Renal cortical epithelial cell (primary cell): ENCODE data around the gene POLR2J. TPM values are rescaled to one million over a fixed set of nuclear protein-coding genes. Genes with fewer than 3 reads are reported as not detected.
A peak's percentile ranks its signal among the peaks of the same experiment; 100 is the strongest.
"Not testable (repeated sequence)": the region's sequence is repeated elsewhere in the genome, so short reads cannot be mapped to it uniquely, and the experiment has no call there.

Experiments
- DNase-seq: peaks from one replicate; pipeline ENCODE4 v3.0.0-alpha.2; 2011; ENCODE audit warnings: low read depth
- total RNA-seq: library from RNA; depleted of rRNA; stranded (reverse); fragments of >200 nt; gene quantifications from 2 replicates; pipeline ENCODE4 v1.2.3, GENCODE V29; 2014

The POLR2J gene
- 12.0 and 17.4 TPM in 2 replicates for total RNA-seq

DNA sequence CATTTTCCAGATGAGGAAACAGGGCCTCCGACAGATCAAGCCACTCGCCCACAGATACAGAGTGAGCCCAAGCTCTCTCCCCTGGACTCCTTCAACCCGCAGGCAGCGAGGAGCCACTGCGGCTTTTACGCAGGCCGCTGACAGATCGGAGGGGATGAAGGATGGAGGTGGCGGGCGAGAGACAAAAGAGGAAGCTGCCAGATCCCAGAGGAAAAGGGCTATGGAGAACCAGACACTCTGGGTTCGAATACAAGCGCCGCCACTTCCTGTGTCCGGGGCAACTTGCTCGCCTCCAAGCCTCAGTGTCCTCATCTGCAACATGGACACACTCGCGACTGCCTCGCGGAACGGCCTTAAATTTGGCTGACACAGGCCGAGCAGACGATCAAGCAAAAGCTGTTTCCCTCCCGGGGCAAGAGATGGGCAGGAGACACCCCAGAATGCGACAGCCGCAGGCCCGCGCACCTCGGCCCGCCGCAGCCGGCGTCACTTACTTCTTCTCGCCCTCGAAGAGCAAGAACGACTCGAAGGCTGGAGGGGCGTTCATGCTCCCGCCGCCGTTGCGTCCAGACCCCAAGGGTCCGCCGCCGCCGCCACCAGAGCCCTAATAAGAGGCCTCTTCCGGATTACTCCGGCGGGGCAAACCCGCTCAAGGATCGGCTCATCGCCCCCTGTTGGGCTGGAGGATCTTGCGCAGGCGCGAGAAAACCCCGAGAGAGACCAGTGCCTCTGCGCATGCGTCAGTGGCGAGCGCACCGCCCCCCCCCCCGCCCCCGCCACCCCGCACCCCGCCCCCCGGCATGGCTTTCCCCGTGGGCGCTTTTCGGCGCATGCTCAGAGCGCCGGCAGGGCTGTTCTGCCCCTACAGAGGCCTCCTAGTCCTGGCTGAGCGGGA, at the start of gene POLR2J:
Gene POLR2J, minus strand, starts transcription at position 609 of the 895 bp plus-strand sequence. Its CDS starts 62 bp downstream, at position 547.
- peak; percentile 59 for DNase-seq

DNA sequence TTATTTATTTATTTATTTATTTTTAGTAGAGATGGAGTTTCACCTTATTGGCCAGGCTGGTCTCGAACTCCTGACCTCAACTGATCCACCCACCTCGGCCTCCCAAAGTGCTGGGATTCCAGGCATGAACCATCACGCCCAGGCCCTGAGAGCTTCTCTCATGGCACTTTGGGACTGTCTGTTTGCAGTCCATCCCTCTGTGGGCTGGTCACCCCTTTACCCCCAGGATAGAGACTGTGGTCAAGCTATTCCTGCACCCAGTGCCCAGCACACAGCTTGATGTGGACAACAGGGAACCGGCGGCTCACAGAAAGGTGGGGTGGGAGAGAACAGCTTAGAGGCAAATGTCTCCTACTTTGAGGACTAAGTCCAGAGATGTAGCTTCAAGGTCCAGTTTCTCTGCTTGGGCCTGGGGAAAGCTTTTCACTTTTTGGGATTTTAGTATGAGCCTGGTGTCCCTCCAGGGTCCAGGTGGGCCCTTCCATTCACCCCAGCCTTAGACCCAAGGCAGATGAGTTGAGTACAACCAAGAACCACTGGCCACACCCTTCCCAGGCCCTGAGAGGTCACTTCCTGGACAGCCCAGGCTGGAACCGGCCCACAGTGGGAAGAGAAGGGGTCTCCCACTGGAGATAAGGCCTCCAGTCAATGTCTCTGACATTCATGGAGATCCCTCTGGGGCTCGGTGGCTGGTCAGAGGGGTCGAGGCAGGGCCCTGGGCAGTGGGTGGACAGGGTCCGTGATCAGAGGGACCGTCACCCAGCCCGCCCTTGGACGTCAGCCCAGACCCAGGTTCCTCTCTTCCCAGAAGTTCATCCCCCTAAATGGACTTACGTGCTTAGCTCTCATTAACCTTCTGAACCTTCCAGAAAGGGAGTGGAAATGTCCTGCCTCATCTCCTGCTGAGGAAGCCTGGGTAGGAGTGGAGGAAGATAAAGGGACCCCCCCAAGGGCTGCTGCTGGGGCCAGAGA, 49.4 kb upstream of the POLR2J start:
- DNase-seq, result not testable (repeated sequence)

DNA sequence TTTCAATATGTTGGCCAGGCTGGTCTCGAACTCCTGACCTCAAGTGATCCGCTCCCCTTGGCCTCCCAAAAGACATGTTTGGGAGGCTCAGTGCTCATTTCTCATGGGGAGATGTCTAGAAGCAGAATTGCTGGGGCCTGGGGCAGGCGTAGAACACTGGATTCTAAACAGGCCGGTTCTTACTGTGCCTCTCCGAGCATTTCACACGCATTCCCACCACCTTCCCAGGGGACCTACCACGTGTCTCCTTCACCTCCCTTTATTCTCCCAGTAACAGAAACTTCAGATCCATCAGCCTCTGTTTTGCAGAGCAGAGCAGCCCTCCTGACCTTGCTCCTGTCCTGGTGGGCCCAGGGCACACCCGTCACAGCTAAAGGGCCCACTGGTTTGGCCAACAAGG, 48.5 kb upstream of the POLR2J start:
- DNase-seq, result not testable (repeated sequence)

DNA sequence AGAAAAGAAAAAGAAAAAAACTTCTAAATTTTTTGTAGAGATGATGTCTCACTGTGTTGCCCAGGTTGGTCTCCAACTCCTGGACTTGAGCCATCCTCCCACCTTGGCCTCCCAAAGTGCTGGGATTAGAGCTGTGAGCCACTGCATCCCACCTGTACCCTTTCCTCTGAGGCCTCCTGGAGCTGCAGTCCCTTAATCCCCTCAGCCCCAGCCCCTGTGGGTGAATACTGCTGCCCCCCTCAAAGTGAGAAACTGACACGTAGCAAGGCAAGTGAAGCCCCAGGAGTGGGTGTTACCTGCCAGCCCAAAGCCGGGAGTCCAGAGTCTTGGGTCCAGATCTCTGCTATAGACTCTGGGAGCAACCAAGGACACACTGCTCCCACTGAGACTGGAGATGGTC, 46.1 kb upstream of the POLR2J start:
- not testable (repeated sequence) for DNase-seq

GRCh38 chr7:102520797-102521196, 42.1 kb upstream of the POLR2J start:
- DNase-seq, result not testable (repeated sequence)

DNA sequence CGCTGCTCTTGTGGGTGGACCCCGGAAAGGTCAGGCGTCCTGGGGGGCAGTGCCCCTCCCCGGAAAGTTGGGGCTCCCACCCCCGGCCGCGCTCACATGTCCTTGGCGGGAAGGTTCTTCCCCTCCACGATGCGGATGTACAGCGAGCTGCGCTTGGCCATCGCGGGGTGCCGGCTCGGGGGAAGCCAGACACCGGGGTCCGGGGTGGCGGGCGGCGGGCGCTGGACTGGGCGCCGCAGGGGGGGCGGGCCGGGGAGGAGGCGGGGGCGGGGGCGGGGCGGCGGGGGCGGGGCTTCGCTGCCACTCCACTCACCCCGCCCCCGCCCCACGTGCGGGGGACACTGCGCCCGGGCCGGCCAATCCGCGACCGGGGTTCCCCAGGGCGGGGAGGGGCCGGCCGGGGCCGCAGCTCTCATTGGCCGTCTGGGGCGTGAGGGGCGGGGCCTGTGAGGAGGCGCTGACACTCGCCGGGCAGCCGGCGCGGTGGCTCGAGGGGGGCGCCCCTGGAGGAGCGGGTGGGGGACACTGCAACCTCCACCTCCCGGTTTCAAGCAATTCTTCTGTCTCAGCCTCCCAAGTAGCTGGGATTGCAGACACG, 38.9 kb upstream of the POLR2J start, which contains the start of gene RASA4B:
Gene RASA4B, minus strand, starts transcription at position 228 of the 598 bp plus-strand sequence. Its CDS starts 67 bp downstream, at position 161.
- not testable (repeated sequence) for DNase-seq

- not testable (repeated sequence) for DNase-seq
These were observed 38.2 kb upstream of the POLR2J start for GRCh38 chr7:102516951-102517350.

- not testable (repeated sequence) for DNase-seq
These were observed 37.2 kb upstream of the POLR2J start for GRCh38 chr7:102515889-102516288.

- not testable (repeated sequence) for DNase-seq
These were observed 36.4 kb upstream of the POLR2J start for GRCh38 chr7:102514881-102515721.

GRCh38 chr7:102512642-102513221, 34.0 kb upstream of the POLR2J start:
- peak; percentile 68 for DNase-seq

GRCh38 chr7:102511860-102512522, 33.3 kb upstream of the POLR2J start:
- not testable (repeated sequence) for DNase-seq

GRCh38 chr7:102510575-102510974, 31.9 kb upstream of the POLR2J start:
- not testable (repeated sequence) for DNase-seq

DNA sequence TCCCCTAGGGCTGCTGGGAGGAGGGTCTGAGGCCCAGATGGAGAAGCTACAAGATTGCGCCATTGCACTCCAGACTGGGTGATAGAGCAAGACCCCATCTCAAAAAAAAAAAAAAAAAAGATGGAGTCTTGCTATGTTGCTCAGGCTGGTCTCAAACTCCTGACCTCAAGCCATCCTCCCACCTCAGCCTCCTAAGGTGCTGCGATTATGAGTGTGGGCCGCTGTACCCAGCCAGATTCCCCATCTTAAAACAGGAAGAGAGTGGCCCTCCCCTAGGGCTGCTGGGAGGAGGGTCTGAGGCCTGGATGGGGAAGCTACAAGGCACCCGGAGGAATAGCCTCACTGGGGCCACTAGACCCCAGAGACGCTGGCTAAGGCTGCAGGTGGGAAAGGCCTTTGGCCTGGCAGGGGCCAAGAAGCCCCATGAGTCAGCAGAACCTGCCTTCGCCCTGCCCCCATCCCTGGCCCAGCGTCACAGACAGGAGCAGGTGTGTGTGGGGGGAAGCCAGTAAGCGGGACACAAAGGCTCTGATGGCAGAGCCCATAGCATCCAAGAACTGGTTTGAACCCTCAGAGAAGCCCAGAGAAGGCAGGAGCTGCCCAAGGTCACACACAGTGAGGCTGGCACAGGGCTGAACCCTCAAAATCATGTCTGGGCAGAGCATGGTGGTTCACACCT, 28.8 kb upstream of the POLR2J start:
- not testable (repeated sequence) for DNase-seq

DNA sequence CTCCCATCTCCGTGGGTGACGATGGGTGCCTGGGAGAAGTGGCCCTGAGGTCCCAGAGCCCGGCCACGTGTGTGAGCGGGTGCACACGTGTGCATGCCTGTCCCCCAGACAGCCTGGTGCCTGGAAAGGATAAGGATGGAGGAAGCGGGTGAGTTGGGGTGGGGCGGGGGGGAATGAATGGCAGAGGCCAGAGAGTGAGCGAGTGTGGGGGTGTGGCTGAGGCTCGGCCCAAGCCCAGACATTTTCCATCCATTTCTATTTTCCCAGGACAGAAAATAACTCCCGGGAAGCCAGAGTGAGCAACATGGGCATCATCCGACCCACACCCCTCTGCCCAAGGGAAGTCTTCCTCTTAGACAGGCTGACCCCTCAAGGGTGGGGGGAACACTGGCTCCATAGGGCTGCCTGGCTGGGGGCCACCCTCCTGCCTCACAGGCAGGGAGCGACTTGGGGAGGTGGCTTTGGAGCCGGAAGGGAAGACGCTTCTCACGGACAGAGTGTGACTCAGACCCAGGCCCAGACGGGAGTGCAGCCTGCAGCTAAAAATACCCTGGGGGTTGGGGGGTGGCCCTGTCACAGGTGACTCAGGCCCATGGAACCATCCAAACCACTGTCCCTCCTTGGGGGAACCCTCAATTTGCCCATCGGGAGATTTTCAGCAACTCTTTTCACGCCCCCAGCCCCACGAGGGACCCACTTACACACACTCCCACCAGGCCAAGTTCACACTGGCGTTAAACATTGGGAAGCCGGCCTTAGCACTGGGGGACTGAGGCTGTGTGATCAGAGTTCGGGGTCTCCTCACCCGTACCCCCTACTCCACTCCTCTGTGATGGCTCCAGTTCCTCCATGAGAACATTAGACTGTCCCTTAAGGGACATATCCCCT, 26.8 kb upstream of the POLR2J start:
- not testable (repeated sequence) for DNase-seq

- DNase-seq, result not testable (repeated sequence)
These were observed 24.4 kb upstream of the POLR2J start for GRCh38 chr7:102503141-102503540.

DNA sequence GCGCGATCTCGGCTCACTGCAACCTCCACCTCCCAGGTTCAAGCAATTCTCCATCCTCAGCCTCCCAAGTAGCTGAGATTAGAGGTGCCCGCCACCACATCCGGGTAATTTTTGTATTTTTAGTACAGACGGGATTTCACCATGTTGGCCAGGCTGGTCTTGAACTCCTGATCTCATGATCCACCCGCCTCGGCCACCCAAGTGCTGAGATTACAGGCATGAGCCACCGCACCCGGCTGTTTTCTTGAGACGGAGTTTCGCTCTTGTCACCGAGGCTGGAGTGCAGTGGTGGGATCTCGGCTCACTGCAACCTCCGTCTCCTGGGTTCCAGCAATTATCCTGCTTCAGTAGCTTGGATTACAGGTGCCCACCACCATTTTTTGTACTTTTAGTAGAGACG, 19.6 kb upstream of the POLR2J start:
- DNase-seq, result not testable (repeated sequence)

DNA sequence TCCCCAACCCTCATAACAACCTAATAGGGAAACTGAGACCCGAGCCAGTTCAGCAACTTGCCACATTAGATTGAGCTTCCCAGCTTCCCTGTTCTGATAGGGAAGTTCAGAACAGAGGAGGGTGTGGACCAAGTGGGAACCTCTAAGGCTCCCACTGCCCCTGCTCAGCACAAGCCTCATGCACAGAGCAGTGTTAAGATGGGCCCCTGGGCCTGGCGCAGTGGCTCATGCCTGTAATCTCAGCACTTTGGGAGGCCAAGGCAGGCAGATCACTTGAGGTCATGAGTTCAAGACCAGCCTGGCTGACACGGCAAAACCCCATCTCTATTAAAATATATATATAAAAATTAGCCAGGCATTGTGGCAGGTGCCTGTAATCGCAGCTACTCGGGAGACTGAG, 18.6 kb upstream of the POLR2J start:
- DNase-seq, result not testable (repeated sequence)

- not testable (repeated sequence) for DNase-seq
These were observed 18.1 kb upstream of the POLR2J start for GRCh38 chr7:102496861-102497260.
